Measurements from ENCODE around the gene DNAJB9.

- TF ChIP-seq, protein P1, sequence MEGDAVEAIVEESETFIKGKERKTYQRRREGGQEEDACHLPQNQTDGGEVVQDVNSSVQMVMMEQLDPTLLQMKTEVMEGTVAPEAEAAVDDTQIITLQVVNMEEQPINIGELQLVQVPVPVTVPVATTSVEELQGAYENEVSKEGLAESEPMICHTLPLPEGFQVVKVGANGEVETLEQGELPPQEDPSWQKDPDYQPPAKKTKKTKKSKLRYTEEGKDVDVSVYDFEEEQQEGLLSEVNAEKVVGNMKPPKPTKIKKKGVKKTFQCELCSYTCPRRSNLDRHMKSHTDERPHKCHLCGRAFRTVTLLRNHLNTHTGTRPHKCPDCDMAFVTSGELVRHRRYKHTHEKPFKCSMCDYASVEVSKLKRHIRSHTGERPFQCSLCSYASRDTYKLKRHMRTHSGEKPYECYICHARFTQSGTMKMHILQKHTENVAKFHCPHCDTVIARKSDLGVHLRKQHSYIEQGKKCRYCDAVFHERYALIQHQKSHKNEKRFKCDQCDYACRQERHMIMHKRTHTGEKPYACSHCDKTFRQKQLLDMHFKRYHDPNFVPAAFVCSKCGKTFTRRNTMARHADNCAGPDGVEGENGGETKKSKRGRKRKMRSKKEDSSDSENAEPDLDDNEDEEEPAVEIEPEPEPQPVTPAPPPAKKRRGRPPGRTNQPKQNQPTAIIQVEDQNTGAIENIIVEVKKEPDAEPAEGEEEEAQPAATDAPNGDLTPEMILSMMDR (conservative IDR thresholded peaks at IDR 0.05; ENCODE audit: low read depth, low read length) = no peak
- no peak for TF ChIP-seq EZH2 (IDR thresholded peaks at IDR 0.05; ENCODE audit: borderline replicate concordance, low read depth, low read length, poor library complexity, severe bottlenecking)
Observed at GRCh38 chr7:108580298-108580697, 10.6 kb downstream of the DNAJB9 start.

Data from A673 (cell line).